Measurements from ENCODE around the gene MAP3K6. TPM values are rescaled to one million over a fixed set of nuclear protein-coding genes. Genes with fewer than 3 reads are reported as not detected.

Gene MAP3K6
- total RNA-seq, 1 donor from 2014 or later, result 48.2 TPM

GRCh38 chr1:27306892-27307761, 59.6 kb downstream of the MAP3K6 start:
- Mint-ChIP-seq H3K27me3 (ENCODE audit: unreplicated experiment) (no peaks in the 10 kb centered on the region), H3K4me1 (ENCODE audit: unreplicated experiment) (peaks cover 9% of the 10 kb centered on the region), H3K9me3 (ENCODE audit: unreplicated experiment) (no peaks in the 10 kb centered on the region), H3K4me3 (ENCODE audit: unreplicated experiment) (no peak overlapping the region), H3K27ac (ENCODE audit: unreplicated experiment) (no peak overlapping the region), H3K36me3 (ENCODE audit: unreplicated experiment) (peaks cover 12% of the 10 kb centered on the region)
- DNase-seq (ENCODE audit: extremely low spot score, unreplicated experiment), result no peak
- TF ChIP-seq, protein P1, sequence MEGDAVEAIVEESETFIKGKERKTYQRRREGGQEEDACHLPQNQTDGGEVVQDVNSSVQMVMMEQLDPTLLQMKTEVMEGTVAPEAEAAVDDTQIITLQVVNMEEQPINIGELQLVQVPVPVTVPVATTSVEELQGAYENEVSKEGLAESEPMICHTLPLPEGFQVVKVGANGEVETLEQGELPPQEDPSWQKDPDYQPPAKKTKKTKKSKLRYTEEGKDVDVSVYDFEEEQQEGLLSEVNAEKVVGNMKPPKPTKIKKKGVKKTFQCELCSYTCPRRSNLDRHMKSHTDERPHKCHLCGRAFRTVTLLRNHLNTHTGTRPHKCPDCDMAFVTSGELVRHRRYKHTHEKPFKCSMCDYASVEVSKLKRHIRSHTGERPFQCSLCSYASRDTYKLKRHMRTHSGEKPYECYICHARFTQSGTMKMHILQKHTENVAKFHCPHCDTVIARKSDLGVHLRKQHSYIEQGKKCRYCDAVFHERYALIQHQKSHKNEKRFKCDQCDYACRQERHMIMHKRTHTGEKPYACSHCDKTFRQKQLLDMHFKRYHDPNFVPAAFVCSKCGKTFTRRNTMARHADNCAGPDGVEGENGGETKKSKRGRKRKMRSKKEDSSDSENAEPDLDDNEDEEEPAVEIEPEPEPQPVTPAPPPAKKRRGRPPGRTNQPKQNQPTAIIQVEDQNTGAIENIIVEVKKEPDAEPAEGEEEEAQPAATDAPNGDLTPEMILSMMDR (IDR thresholded peaks at IDR 0.05), result no peak

- Mint-ChIP-seq H3K9me3 (ENCODE audit: unreplicated experiment) (no peaks in the 10 kb centered on the region), H3K4me1 (ENCODE audit: unreplicated experiment) (peaks cover 19% of the 10 kb centered on the region), H3K27me3 (ENCODE audit: unreplicated experiment) (no peaks in the 10 kb centered on the region), H3K36me3 (ENCODE audit: unreplicated experiment) (peaks cover 14% of the 10 kb centered on the region), H3K27ac (ENCODE audit: unreplicated experiment) (no peak overlapping the region), H3K4me3 (ENCODE audit: unreplicated experiment) (no peak overlapping the region)
- TF ChIP-seq, protein P1 (IDR thresholded peaks at IDR 0.05), result no peak
- no peak for DNase-seq (ENCODE audit: extremely low spot score, unreplicated experiment)
Observed at GRCh38 chr1:27306071-27306470, 60.7 kb downstream of the MAP3K6 start.

Other genes with a start within 250 kb of the MAP3K6 start
- 32.5 and 34.2 TPM in 2 replicates for gene SLC9A1, start 211.8 kb downstream of the MAP3K6 start, total RNA-seq
- gene WDTC1, start 132.3 kb downstream of the MAP3K6 start, total RNA-seq, result 50.4 and 52.0 TPM in 2 replicates
- gene TMEM222, start 44.8 kb downstream of the MAP3K6 start, total RNA-seq, result 46.5 and 47.1 TPM in 2 replicates
- gene SYTL1, start 24.9 kb downstream of the MAP3K6 start, total RNA-seq, result 0.46 and 0.97 TPM in 2 replicates
- gene FCN3, start 7.9 kb upstream of the MAP3K6 start, total RNA-seq, result not detected in 2 replicates
- gene CD164L2, start 16.4 kb upstream of the MAP3K6 start, total RNA-seq, result not detected in 2 replicates
- gene GPR3, start 25.7 kb upstream of the MAP3K6 start, total RNA-seq, result 0.50 and 0.56 TPM in 2 replicates
- gene WASF2, start 123.2 kb upstream of the MAP3K6 start, total RNA-seq, result 187 and 189 TPM in 2 replicates
- 118 and 124 TPM in 2 replicates for gene AHDC1, start 237.2 kb upstream of the MAP3K6 start, total RNA-seq